Measurements from ENCODE around the gene RGPD3. TPM values are rescaled to one million over a fixed set of nuclear protein-coding genes. Genes with fewer than 3 reads are reported as not detected.
"Not testable (repeated sequence)": the region's sequence is repeated elsewhere in the genome, so short reads cannot be mapped to it uniquely, and the experiment has no call there.

RGPD3 gene
- total RNA-seq: not detected in 2 replicates
- long read RNA-seq: 0 reads

GRCh38 chr2:106468107-106468506 lies at the start of gene RGPD3:
RGPD3 (minus strand) TSS chr2:106468413; CDS start chr2:106468288, 125 bp downstream.
- not testable (repeated sequence) for H3K4me1 Mint-ChIP-seq (ENCODE audit: unreplicated experiment); H3K27ac Mint-ChIP-seq (ENCODE audit: unreplicated experiment); H3K9me3 Mint-ChIP-seq (ENCODE audit: unreplicated experiment); H3K27me3 Mint-ChIP-seq (ENCODE audit: unreplicated experiment); H3K4me3 Mint-ChIP-seq (ENCODE audit: unreplicated experiment); H3K36me3 Mint-ChIP-seq (ENCODE audit: unreplicated experiment); DNase-seq (ENCODE audit: extremely low spot score, unreplicated experiment)

DNA sequence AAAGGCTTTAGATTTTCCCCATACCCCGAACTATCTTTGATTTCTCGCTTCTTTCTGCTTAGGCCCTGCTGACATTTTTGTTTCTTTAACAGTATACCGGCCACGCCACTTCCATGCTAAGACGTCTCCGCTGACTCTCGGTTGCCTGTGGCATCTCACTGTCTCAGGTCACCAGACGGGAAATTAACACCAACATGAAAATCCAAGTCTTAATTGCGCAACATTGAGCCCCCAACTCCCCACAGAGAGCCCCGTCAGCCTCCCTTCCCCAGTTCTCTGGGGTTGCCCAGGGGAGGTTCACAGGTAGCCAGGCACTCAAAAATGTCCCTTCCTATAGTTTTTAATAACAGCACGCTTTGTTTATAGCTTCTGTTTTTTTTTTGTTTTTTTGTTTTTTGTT lies 49.1 kb upstream of the RGPD3 start:
- no peak for TF ChIP-seq CTCF (IDR thresholded peaks at IDR 0.05)
- Mint-ChIP-seq H3K4me1 (ENCODE audit: unreplicated experiment) (no peaks in the 10 kb centered on the region), H3K4me3 (ENCODE audit: unreplicated experiment) (no peak overlapping the region), H3K27ac (ENCODE audit: unreplicated experiment) (no peak overlapping the region), H3K27me3 (ENCODE audit: unreplicated experiment) (peaks cover 5% of the 10 kb centered on the region), H3K9me3 (ENCODE audit: unreplicated experiment) (no peaks in the 10 kb centered on the region), H3K36me3 (ENCODE audit: unreplicated experiment) (no peaks in the 10 kb centered on the region)
- no peak for DNase-seq (ENCODE audit: extremely low spot score, unreplicated experiment)

- peaks cover 2% of the 10 kb centered on the region for H3K27me3 Mint-ChIP-seq (ENCODE audit: unreplicated experiment)
- H3K36me3 Mint-ChIP-seq (ENCODE audit: unreplicated experiment): no peaks in the 10 kb centered on the region
- TF ChIP-seq CTCF (IDR thresholded peaks at IDR 0.05): no peak
- DNase-seq (ENCODE audit: extremely low spot score, unreplicated experiment): no peak
- H3K9me3 Mint-ChIP-seq (ENCODE audit: unreplicated experiment): no peaks in the 10 kb centered on the region
- H3K27ac Mint-ChIP-seq (ENCODE audit: unreplicated experiment): no peak overlapping the region
- H3K4me1 Mint-ChIP-seq (ENCODE audit: unreplicated experiment): no peaks in the 10 kb centered on the region
- H3K4me3 Mint-ChIP-seq (ENCODE audit: unreplicated experiment): no peak overlapping the region
These were observed 48.7 kb upstream of the RGPD3 start for GRCh38 chr2:106516864-106517263.

GRCh38 chr2:106516436-106516835 lies 48.2 kb upstream of the RGPD3 start:
- Mint-ChIP-seq H3K4me1 (ENCODE audit: unreplicated experiment) (peaks cover 2% of the 10 kb centered on the region), H3K27me3 (ENCODE audit: unreplicated experiment) (no peaks in the 10 kb centered on the region), H3K36me3 (ENCODE audit: unreplicated experiment) (no peaks in the 10 kb centered on the region), H3K4me3 (ENCODE audit: unreplicated experiment) (no peak overlapping the region), H3K27ac (ENCODE audit: unreplicated experiment) (no peak overlapping the region), H3K9me3 (ENCODE audit: unreplicated experiment) (no peaks in the 10 kb centered on the region)
- DNase-seq (ENCODE audit: extremely low spot score, unreplicated experiment): no peak
- TF ChIP-seq CTCF (IDR thresholded peaks at IDR 0.05): no peak

- H3K27me3 Mint-ChIP-seq (ENCODE audit: unreplicated experiment); H3K4me1 Mint-ChIP-seq (ENCODE audit: unreplicated experiment); DNase-seq (ENCODE audit: extremely low spot score, unreplicated experiment); H3K4me3 Mint-ChIP-seq (ENCODE audit: unreplicated experiment); H3K36me3 Mint-ChIP-seq (ENCODE audit: unreplicated experiment); H3K9me3 Mint-ChIP-seq (ENCODE audit: unreplicated experiment); H3K27ac Mint-ChIP-seq (ENCODE audit: unreplicated experiment): not testable (repeated sequence)
These were observed 46.6 kb upstream of the RGPD3 start for GRCh38 chr2:106514827-106515226.

DNA sequence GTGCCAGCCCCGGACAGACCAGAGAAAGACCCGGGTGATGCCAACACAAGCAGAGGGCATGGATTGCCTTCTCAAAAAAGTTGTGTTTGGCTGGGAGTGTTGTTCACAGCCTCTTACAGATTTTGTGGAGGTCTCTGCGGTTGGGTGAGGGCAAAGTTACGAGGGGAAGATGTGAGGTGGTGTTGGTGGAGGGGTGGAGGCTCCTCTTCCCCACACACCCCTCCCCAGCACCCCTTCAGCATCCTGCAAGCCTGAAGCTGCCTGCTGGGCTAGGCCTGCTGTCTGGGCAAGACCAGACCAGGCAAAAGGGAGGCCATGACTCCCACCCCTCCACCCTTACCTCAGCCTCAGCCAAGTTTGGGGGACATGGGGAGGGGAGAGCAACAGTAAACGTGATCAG lies 45.2 kb upstream of the RGPD3 start:
- H3K36me3 Mint-ChIP-seq (ENCODE audit: unreplicated experiment); DNase-seq (ENCODE audit: extremely low spot score, unreplicated experiment); H3K4me1 Mint-ChIP-seq (ENCODE audit: unreplicated experiment); H3K27ac Mint-ChIP-seq (ENCODE audit: unreplicated experiment); H3K4me3 Mint-ChIP-seq (ENCODE audit: unreplicated experiment); H3K27me3 Mint-ChIP-seq (ENCODE audit: unreplicated experiment); H3K9me3 Mint-ChIP-seq (ENCODE audit: unreplicated experiment): not testable (repeated sequence)

DNA sequence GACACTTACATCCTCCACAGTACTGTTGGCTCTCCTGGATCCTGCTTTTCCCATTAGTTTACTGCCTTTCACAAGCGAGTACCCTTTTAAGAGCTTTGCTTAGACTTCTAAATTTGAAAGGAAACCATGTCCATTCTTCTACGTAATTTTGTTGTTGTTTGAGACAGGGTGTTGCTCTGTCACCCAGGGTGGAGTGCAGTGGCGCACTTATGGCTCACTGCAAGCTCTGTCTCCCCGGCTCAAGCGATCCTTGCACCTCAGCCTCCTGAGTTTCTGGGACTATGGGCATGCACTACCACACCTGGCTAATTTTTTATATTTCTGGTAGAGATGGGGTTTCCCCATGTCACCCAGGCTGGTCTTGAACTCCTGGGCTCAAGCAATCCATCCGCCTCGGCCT lies 43.7 kb upstream of the RGPD3 start:
- H3K27ac Mint-ChIP-seq (ENCODE audit: unreplicated experiment); H3K27me3 Mint-ChIP-seq (ENCODE audit: unreplicated experiment); H3K4me3 Mint-ChIP-seq (ENCODE audit: unreplicated experiment); H3K36me3 Mint-ChIP-seq (ENCODE audit: unreplicated experiment); H3K9me3 Mint-ChIP-seq (ENCODE audit: unreplicated experiment); H3K4me1 Mint-ChIP-seq (ENCODE audit: unreplicated experiment); DNase-seq (ENCODE audit: extremely low spot score, unreplicated experiment): not testable (repeated sequence)

- not testable (repeated sequence) for DNase-seq (ENCODE audit: extremely low spot score, unreplicated experiment); H3K4me3 Mint-ChIP-seq (ENCODE audit: unreplicated experiment); H3K27ac Mint-ChIP-seq (ENCODE audit: unreplicated experiment); H3K36me3 Mint-ChIP-seq (ENCODE audit: unreplicated experiment); H3K4me1 Mint-ChIP-seq (ENCODE audit: unreplicated experiment); H3K9me3 Mint-ChIP-seq (ENCODE audit: unreplicated experiment); H3K27me3 Mint-ChIP-seq (ENCODE audit: unreplicated experiment)
These were observed 43.3 kb upstream of the RGPD3 start for GRCh38 chr2:106511476-106511901.

- not testable (repeated sequence) for H3K4me1 Mint-ChIP-seq (ENCODE audit: unreplicated experiment); DNase-seq (ENCODE audit: extremely low spot score, unreplicated experiment); H3K27me3 Mint-ChIP-seq (ENCODE audit: unreplicated experiment); H3K4me3 Mint-ChIP-seq (ENCODE audit: unreplicated experiment); H3K9me3 Mint-ChIP-seq (ENCODE audit: unreplicated experiment); H3K27ac Mint-ChIP-seq (ENCODE audit: unreplicated experiment); H3K36me3 Mint-ChIP-seq (ENCODE audit: unreplicated experiment)
These were observed 42.6 kb upstream of the RGPD3 start for GRCh38 chr2:106510791-106511190.

GRCh38 chr2:106509374-106509770 lies 41.2 kb upstream of the RGPD3 start:
- not testable (repeated sequence) for DNase-seq (ENCODE audit: extremely low spot score, unreplicated experiment)

More at GRCh38 chr2:106509374-106509770, 41.2 kb upstream of the RGPD3 start:
- H3K4me1 Mint-ChIP-seq (ENCODE audit: unreplicated experiment); H3K9me3 Mint-ChIP-seq (ENCODE audit: unreplicated experiment); H3K27me3 Mint-ChIP-seq (ENCODE audit: unreplicated experiment); H3K27ac Mint-ChIP-seq (ENCODE audit: unreplicated experiment); H3K36me3 Mint-ChIP-seq (ENCODE audit: unreplicated experiment); H3K4me3 Mint-ChIP-seq (ENCODE audit: unreplicated experiment): not testable (repeated sequence)
